ENCODE results near the gene COL19A1.

- TF ChIP-seq CTCF (IDR thresholded peaks at IDR 0.05; ENCODE audit: low read depth, low read length) = no peak
- no peak for TF ChIP-seq EZH2phosphoT487 (IDR thresholded peaks at IDR 0.05; ENCODE audit: low read depth)
Observed at GRCh38 chr6:70150521-70150920, 284.2 kb downstream of the COL19A1 start.

Data from OCI-LY3 (cell line).